Fibroblast of lung (primary cell): ENCODE measurements around the gene COL6A2.

Experiments
- EZH2 ChIP-seq: IDR thresholded peaks from 2 replicates; pipeline ENCODE4 v1.5.1; 2012; ENCODE audit warnings: low read length, control low read depth, mild to moderate bottlenecking; ENCODE audit errors: missing control alignments
- TF ChIP-seq, protein P1 (sequence below), 2 donors: IDR thresholded peaks in 1 of 2; conservative IDR thresholded peaks in 1 of 2; 1 replicate in 1 of 2; 2 replicates in 1 of 2; pipeline ENCODE4 v1.5.1; 2011 to 2012; ENCODE audit warnings: low read length in 2 of 2, control low read depth in 1 of 2, inconsistent platforms in 1 of 2, low read depth in 1 of 2, mild to moderate bottlenecking in 1 of 2

DNA sequence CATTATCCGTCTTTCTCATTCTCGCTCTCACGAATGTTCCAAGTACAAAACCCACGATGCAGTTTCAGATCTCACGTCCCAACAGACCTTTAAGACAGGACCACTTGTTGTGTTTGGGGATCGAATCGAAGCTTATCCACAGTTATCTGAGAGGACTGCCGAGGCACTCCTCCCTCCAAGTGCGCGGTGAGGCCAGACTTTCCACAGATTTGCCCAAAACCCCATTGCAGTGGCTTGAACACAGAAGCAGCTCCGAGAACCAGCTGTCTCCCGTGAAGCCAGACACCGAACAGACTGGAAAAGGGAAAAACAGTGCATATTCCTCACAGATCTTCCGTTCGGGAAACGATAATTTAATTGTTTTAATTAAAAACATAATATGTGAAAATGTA, 46.5 kb upstream of the COL6A2 start:
- TF ChIP-seq, protein P1, sequence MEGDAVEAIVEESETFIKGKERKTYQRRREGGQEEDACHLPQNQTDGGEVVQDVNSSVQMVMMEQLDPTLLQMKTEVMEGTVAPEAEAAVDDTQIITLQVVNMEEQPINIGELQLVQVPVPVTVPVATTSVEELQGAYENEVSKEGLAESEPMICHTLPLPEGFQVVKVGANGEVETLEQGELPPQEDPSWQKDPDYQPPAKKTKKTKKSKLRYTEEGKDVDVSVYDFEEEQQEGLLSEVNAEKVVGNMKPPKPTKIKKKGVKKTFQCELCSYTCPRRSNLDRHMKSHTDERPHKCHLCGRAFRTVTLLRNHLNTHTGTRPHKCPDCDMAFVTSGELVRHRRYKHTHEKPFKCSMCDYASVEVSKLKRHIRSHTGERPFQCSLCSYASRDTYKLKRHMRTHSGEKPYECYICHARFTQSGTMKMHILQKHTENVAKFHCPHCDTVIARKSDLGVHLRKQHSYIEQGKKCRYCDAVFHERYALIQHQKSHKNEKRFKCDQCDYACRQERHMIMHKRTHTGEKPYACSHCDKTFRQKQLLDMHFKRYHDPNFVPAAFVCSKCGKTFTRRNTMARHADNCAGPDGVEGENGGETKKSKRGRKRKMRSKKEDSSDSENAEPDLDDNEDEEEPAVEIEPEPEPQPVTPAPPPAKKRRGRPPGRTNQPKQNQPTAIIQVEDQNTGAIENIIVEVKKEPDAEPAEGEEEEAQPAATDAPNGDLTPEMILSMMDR (conservative IDR thresholded peaks at IDR 0.05 in 1 of 2, IDR thresholded peaks at IDR 0.05 in 1 of 2; ENCODE audit: low read depth in 1 of 2, low read length in 2 of 2): no peak
- TF ChIP-seq EZH2: no peak
